ENCODE results near the gene MAS1. TPM values are rescaled to one million over a fixed set of nuclear protein-coding genes. Genes with fewer than 3 reads are reported as not detected.

The MAS1 gene
- total and polyA plus RNA-seq, 2 donors (not counting 1 experiment from before 2014, with no cell fraction given), result not detected

DNA sequence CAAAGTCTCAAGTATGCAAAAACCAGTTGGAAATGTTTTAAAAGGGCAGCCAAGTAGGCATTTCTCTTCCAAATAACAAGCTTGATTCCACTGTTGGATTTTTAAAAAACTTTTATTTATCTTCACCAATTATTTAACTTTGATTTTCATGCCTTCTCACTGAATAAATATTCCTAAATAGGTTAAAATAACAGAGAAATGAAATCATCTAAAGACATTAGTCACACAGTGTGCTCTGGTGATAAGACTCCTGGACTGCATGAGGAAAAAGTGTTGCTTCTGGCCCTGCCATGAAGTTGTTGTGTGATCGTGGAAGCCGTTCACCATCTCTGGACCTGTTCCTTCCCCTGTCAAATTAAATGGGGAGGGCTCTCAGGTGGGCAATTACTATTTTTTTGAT is 44.3 kb downstream of the MAS1 start:
- Mint-ChIP-seq H3K4me1 (peaks cover 7% of the 10 kb centered on the region), H3K27ac (no peak overlapping the region), H3K27me3 (peaks cover 24% of the 10 kb centered on the region), H3K9me3 (ENCODE audit: insufficient read depth) (no peaks in the 10 kb centered on the region), H3K4me3 (no peak overlapping the region)
- H3K27ac ChIP-seq (ENCODE audit: low read length in 2 of 2), result no peak overlapping the region
- H4K20me1 ChIP-seq (ENCODE audit: control insufficient read depth, insufficient read depth, low read length, poor library complexity, severe bottlenecking), result no peaks in the 10 kb centered on the region
- POLR2A ChIA-PET, result no interaction called here
- no peaks in the 10 kb centered on the region for H3K79me2 ChIP-seq (ENCODE audit: control insufficient read depth, insufficient read depth, low read length)
- ATAC-seq (ENCODE audit: low read depth) (no peak), DNase-seq (no peak)
- no peak overlapping the region for H3K4me2 ChIP-seq (replicated peaks; ENCODE audit: low read depth, low read length, poor library complexity, severe bottlenecking)
- H3K4me1 ChIP-seq (ENCODE audit: control insufficient read depth in 2 of 2, insufficient read depth in 2 of 2, low read length in 2 of 2), result peaks cover 0 to 4% of the 10 kb centered on the region in 2 donors
- no peaks in the 10 kb centered on the region for H3K9me3 ChIP-seq (ENCODE audit: control extremely low read depth in 1 of 3, control insufficient read depth in 2 of 3, insufficient read depth in 1 of 3, low read length in 2 of 3)
- TF ChIP-seq EZH2 (IDR thresholded peaks at IDR 0.05; ENCODE audit: borderline replicate concordance, insufficient read depth, low read depth, low read length, poor library complexity, severe bottlenecking), result no peak
- TF ChIP-seq, protein P1, sequence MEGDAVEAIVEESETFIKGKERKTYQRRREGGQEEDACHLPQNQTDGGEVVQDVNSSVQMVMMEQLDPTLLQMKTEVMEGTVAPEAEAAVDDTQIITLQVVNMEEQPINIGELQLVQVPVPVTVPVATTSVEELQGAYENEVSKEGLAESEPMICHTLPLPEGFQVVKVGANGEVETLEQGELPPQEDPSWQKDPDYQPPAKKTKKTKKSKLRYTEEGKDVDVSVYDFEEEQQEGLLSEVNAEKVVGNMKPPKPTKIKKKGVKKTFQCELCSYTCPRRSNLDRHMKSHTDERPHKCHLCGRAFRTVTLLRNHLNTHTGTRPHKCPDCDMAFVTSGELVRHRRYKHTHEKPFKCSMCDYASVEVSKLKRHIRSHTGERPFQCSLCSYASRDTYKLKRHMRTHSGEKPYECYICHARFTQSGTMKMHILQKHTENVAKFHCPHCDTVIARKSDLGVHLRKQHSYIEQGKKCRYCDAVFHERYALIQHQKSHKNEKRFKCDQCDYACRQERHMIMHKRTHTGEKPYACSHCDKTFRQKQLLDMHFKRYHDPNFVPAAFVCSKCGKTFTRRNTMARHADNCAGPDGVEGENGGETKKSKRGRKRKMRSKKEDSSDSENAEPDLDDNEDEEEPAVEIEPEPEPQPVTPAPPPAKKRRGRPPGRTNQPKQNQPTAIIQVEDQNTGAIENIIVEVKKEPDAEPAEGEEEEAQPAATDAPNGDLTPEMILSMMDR (IDR thresholded peaks at IDR 0.05), result no peak
- H3K27me3 ChIP-seq (replicated peaks in 1 of 4; ENCODE audit: control extremely low read depth in 1 of 4, control insufficient read depth in 3 of 4, insufficient read depth in 4 of 4, low read length in 3 of 4), result peaks cover 0 to 7% (median 1%) of the 10 kb centered on the region in 4 experiments
- H3K36me3 ChIP-seq (replicated peaks in 1 of 2; ENCODE audit: control extremely low read depth in 1 of 2, control insufficient read depth in 1 of 2, extremely low read depth in 1 of 2, insufficient read depth in 2 of 2, low read length in 1 of 2), result no peaks in the 10 kb centered on the region
- intact Hi-C loops (cut with micrococcal nuclease), result no loop called here
- H3K4me3 ChIP-seq (ENCODE audit: control extremely low read depth in 1 of 5, extremely low read depth in 1 of 5, insufficient read depth in 1 of 5, low read depth in 2 of 5, low read length in 4 of 5), result no peak overlapping the region
- CTCF ChIA-PET, result no interaction called here
- WGBS (ENCODE audit: insufficient coverage), result no CpG with 5 or more reads among the region's 2 CpGs
- no peak overlapping the region for H3K9ac ChIP-seq (ENCODE audit: low read length)
- H2AFZ ChIP-seq (ENCODE audit: insufficient read depth, low read depth, low read length, poor library complexity, severe bottlenecking), result no peak overlapping the region

DNA sequence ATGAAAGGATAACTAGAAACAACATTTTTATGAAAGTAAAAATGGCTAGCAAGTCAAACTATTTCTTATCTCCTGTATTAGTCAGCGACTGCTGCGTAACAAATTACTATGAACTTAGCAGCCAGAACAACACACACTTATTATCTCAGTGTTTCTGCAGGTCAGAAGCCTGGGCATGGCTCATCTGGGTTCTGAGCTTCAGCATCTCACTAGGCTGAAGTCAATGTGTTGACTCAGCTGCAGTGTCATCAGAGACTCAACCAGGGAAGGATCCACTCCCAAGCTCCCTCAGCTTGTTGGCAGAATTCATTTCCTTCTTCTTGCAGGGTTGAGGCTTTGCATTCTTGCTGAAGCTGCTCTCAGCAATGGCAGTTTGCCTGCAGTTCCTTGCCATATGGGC is 44.8 kb downstream of the MAS1 start:
- Histone ChIP-seq H2AFZ (ENCODE audit: insufficient read depth, low read depth, low read length, poor library complexity, severe bottlenecking) (no peak overlapping the region), H3K4me2 (replicated peaks; ENCODE audit: low read depth, low read length, poor library complexity, severe bottlenecking) (no peak overlapping the region), H3K4me1 (ENCODE audit: control insufficient read depth in 2 of 2, insufficient read depth in 2 of 2, low read length in 2 of 2) (peaks cover 0 to 4% of the 10 kb centered on the region in 2 donors), H3K4me3 (ENCODE audit: control extremely low read depth in 1 of 5, extremely low read depth in 1 of 5, insufficient read depth in 1 of 5, low read depth in 2 of 5, low read length in 4 of 5) (no peak overlapping the region), H3K36me3 (replicated peaks in 1 of 2; ENCODE audit: control extremely low read depth in 1 of 2, control insufficient read depth in 1 of 2, extremely low read depth in 1 of 2, insufficient read depth in 2 of 2, low read length in 1 of 2) (no peaks in the 10 kb centered on the region), H3K9ac (ENCODE audit: low read length) (no peak overlapping the region), H3K79me2 (ENCODE audit: control insufficient read depth, insufficient read depth, low read length) (no peaks in the 10 kb centered on the region), H3K27ac (ENCODE audit: low read length in 2 of 2) (no peak overlapping the region), H3K9me3 (ENCODE audit: control extremely low read depth in 1 of 3, control insufficient read depth in 2 of 3, insufficient read depth in 1 of 3, low read length in 2 of 3) (no peaks in the 10 kb centered on the region), H4K20me1 (ENCODE audit: control insufficient read depth, insufficient read depth, low read length, poor library complexity, severe bottlenecking) (no peaks in the 10 kb centered on the region), H3K27me3 (replicated peaks in 1 of 4; ENCODE audit: control extremely low read depth in 1 of 4, control insufficient read depth in 3 of 4, insufficient read depth in 4 of 4, low read length in 3 of 4) (peaks cover 0 to 7% (median 1%) of the 10 kb centered on the region in 4 experiments)
- H3K4me3 Mint-ChIP-seq, result no peak overlapping the region
- ATAC-seq (ENCODE audit: low read depth), result no peak
- H3K4me1 Mint-ChIP-seq, result peaks cover 7% of the 10 kb centered on the region
- ChIA-PET CTCF (no interaction called here), POLR2A (no interaction called here)
- no peaks in the 10 kb centered on the region for H3K9me3 Mint-ChIP-seq (ENCODE audit: insufficient read depth)
- H3K27ac Mint-ChIP-seq, result no peak overlapping the region
- intact Hi-C loops (cut with micrococcal nuclease), result no loop called here
- DNase-seq, result no peak
- peaks cover 24% of the 10 kb centered on the region for H3K27me3 Mint-ChIP-seq
- 100% methylated on average over 2 of the region's 2 CpGs for WGBS (ENCODE audit: insufficient coverage)
- TF ChIP-seq EZH2 (IDR thresholded peaks at IDR 0.05; ENCODE audit: borderline replicate concordance, insufficient read depth, low read depth, low read length, poor library complexity, severe bottlenecking), result no peak
- TF ChIP-seq, protein P1 (IDR thresholded peaks at IDR 0.05), result no peak

Data from B cell (primary cell).